SK-N-SH (cell line): ENCODE measurements around the gene SYT13.
A peak's percentile ranks its signal among the peaks of the same experiment; 100 is the strongest.

ENCODE experiments used
- CTCF ChIP-seq: fragments of 200-600 bp; sonication (generic); IDR thresholded peaks from 2 replicates; pipeline ENCODE4 v1.6.1; 2017; ENCODE audit warnings: antibody characterized with exemption, mild to moderate bottlenecking, moderate library complexity
- ELF1 ChIP-seq: IDR thresholded peaks from 2 replicates; pipeline ENCODE4 v1.4.0; 2012
- EZH2phosphoT487 ChIP-seq: fragments of 200-600 bp; sonication (generic); IDR thresholded peaks from 2 replicates; pipeline ENCODE4 v1.6.1; 2017; ENCODE audit warnings: low read depth, mixed run types, mild to moderate bottlenecking, antibody characterized with exemption, moderate library complexity, borderline replicate concordance
- FOXM1 ChIP-seq: IDR thresholded peaks from 2 replicates; pipeline ENCODE4 v1.4.0; 2012; ENCODE audit warnings: low read depth, mild to moderate bottlenecking
- RAD21 ChIP-seq: IDR thresholded peaks from 2 replicates; pipeline ENCODE4 v1.6.1; 2012; ENCODE audit warnings: mild to moderate bottlenecking, low read length
- RFX5 ChIP-seq: IDR thresholded peaks from 2 replicates; pipeline ENCODE4 v1.6.1; 2012; ENCODE audit warnings: mild to moderate bottlenecking, improper control_type of control experiment, low read length
- SIN3A ChIP-seq: IDR thresholded peaks from 2 replicates; pipeline ENCODE4 v1.6.1; 2012; ENCODE audit warnings: low read depth, mild to moderate bottlenecking, low read length, moderate library complexity, borderline replicate concordance
- TAF1 ChIP-seq: IDR thresholded peaks from 2 replicates; pipeline ENCODE4 v1.6.1; 2012; ENCODE audit warnings: low read depth, mild to moderate bottlenecking, low read length, moderate library complexity, borderline replicate concordance
- TCF12 ChIP-seq: IDR thresholded peaks from 2 replicates; pipeline ENCODE4 v1.4.0; 2012
- YY1 ChIP-seq: IDR thresholded peaks from 2 replicates; pipeline ENCODE4 v1.4.0; 2012; ENCODE audit warnings: low read depth, mild to moderate bottlenecking

DNA sequence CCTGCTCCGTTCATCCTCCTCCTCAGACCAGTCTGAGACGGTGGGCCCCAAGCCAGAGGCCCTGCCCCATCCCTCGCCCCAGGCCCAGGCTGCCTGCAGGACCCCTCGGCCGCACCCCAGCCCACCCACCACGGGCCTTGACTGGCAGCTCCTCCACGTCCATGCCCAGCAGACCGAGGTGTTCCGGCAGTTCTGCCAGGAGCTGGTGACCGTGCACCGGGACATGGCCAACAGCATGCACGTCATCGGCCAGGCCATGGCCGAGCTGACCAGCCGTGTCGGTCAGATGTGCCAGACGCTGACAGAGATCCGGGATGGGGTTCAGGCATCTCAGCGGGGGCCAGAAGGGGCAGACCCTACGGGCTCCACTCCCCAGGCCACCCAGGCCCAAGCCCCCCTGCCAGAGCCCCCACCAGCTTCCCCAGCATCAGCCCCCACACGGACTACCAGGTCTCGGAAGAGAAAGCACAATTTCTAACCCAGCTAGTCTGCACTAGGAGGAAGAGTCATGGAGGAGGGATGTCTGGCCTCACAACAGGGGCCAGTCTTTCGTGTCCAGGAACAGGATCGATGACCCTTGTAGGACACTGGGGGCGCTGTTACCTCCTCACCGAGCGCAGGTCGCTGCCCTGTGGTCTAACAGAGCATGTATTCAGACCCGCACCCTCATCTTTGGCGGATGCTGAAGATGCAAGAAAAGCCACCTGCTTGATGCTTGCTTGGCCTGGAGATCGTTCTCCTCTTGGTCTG, 73.4 kb downstream of the SYT13 start:
- TF ChIP-seq CTCF (peak; percentile 38; the same call in 1 of the 2 replicates), TAF1 (no peak), FOXM1 (no peak), YY1 (no peak), TCF12 (no peak), RFX5 (no peak), SIN3A (no peak), RAD21 (no peak), ELF1 (no peak), EZH2phosphoT487 (no peak)
